T-helper 2 cell (primary cell): Measurements from ENCODE around the gene APOF.
"Not testable (repeated sequence)": the region's sequence is repeated elsewhere in the genome, so short reads cannot be mapped to it uniquely, and the experiment has no call there.

Experiments used
- DNase-seq, 5 experiments: peaks; one replicate each; pipeline versions ENCODE4 v3.0.0 to v3.0.0-alpha.2; 2012 to 2022

APOF gene

GRCh38 chr12:56366948-56367347 lies 4.3 kb upstream of the APOF start:
- DNase-seq, result no peak

GRCh38 chr12:56361487-56362129 lies 1.0 kb downstream of the APOF start:
- no peak for DNase-seq

- peak; percentile 97 to 100 (median 99) for DNase-seq
These were observed 2.5 kb downstream of the APOF start, which contains the start of gene STAT2 for GRCh38 chr12:56359851-56360767. Gene STAT2 (minus strand): TSS chr12:56360107. CDS start chr12:56356571, 3,536 bp downstream.

DNA sequence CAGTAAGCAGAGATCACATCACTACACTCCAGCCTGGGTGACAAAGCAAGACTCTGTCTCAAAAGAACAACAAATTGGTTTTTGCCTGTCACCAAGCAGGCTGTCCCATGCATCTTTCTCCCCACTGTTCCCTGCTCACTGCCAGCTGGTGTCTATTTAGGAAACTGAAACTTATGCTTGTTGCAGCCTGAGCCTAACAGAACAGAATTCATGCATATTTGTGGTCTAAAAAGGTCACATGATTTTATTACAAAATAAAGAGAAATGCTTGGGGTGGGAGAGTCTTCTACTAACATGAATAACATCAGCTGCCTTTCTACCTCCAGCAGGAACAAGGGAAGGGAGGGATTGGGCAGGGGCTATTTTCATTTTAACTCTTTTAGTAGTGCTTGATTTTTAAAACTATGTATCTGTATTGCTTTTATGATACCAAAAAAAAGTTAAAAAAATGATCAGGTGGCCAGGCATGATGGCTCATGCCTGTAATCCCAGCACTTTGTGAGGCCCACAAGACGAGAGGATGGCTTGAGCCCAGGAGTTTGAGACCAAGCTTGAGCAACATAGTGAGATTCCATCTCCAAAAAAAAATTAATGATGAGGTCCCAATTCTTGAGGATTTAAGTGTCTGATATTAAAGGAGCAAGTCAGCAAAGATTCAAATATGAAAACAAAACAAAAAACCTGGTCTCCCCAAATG lies 3.7 kb downstream of the APOF start:
- DNase-seq, result peak in 1 of 5 experiments; percentile 36

- no peak for DNase-seq
These were observed 11.3 kb downstream of the APOF start for GRCh38 chr12:56351325-56351724.

GRCh38 chr12:56350662-56351061 lies 12.0 kb downstream of the APOF start:
- no peak for DNase-seq

DNA sequence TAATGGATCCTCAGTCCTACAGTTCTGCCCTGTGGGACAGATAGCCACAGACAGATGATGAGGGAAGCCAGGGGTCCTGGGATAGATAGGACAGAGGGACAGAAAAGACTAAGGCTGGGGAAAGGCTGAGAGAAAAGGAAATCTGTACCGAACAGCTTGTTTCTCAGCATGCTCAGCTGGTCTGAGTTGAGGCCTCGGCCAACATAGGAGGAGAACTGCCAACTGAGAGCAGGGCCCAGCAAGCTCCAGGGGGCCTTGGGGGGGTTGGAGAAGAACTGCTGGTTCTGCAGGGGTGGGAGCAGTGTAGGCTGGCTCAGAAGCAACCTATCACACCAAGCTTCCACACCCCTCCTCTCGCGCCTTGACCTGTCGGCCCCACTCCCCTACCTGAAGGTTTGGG lies 13.9 kb downstream of the APOF start:
- DNase-seq, result no peak

DNA sequence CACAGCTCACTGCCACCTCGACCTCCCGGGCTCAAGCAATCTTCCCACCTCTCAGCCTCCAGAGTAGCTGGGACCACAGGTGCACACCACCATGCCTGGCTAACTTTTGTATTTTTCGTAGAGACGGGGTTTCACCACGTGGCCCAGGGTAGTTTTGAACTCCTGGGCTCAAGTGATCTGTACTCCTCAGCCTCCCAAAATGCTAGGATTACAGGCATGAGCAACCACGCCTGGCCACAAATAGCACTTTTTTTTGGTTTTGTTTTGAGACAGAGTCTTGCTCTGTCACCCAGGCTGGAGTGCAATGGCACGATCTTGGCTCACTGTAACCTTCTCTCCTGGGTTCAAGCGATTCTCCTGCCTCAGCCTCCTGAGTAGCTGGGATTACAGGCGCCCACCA lies 15.4 kb downstream of the APOF start:
- not testable (repeated sequence) for DNase-seq

DNA sequence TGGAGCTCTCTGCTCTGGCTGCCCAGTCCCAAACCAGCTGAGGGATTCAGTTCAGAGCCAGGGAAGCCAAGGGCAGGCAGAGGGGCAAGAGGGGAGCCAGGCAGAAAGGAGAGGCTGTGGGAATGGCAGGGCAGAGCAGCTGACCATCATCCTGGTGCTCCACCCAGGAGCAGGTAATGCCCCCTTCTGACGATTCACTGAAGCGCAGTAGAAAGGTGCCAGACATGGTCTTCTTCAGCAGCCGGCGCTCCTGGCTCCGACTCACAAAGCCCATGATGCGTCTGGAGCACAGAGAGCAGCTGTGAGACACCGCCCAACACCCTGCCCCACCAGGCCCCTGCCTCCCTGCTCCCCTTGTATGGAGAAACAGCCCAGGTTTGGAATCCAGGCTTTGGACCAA lies 16.0 kb downstream of the APOF start:
- no peak for DNase-seq

GRCh38 chr12:56342290-56342689 lies 20.4 kb downstream of the APOF start:
- not testable (repeated sequence) for DNase-seq

- no peak for DNase-seq
These were observed 21.0 kb downstream of the APOF start for GRCh38 chr12:56341616-56342015.

GRCh38 chr12:56339158-56339422 lies 23.6 kb downstream of the APOF start:
- no peak for DNase-seq

- DNase-seq, result peak; percentile 39 to 85 (median 80)
These were observed 24.1 kb downstream of the APOF start, which contains the start of gene IL23A for GRCh38 chr12:56338308-56339157. Gene IL23A (plus strand): TSS chr12:56338884. CDS start chr12:56339045, 161 bp downstream.

DNA sequence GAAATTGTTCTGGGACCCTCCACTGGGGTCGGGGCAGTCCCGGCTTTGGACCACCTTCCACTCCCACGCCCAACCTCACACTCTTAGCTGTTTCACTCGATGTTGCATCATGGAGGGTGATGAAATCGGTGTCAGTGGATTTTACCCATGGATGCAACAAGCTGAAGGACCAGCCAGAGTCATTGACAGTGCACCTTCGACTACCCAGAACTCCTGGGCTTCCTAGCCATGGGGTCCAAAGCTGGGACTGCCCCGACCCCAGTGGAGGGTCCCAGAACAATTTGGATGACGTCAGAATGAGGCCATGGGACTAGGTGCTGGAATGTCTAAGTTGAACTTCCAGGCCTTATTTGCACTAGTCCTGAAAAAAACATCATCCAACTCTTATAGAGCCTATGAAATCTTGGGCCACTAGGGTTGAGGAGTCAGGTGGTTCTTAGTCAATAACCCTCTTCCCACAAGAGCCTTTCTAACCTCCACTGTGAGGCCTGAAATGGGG lies 24.9 kb downstream of the APOF start:
- DNase-seq, result no peak

- DNase-seq, result no peak
These were observed 26.1 kb downstream of the APOF start for GRCh38 chr12:56336361-56337167.

DNA sequence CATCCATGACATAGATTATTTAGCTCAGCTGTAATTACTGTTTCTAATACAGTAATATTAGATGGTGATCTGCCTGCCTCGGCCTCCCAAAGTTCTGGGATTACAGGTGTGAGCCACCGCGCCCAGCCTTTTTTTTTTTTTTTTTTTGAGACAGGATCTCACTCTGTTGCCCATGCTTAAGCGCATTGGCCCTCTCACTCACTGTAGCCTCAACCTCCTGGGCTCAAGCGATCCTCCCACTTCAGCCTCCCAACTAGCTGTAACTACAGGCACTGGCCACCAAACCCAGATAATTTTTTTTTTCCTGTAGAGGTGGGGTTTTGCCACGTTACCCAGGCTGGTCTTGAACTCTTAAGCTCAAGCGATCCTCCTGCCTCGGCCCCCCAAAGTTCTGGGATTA lies 27.1 kb downstream of the APOF start:
- DNase-seq, result not testable (repeated sequence)

DNA sequence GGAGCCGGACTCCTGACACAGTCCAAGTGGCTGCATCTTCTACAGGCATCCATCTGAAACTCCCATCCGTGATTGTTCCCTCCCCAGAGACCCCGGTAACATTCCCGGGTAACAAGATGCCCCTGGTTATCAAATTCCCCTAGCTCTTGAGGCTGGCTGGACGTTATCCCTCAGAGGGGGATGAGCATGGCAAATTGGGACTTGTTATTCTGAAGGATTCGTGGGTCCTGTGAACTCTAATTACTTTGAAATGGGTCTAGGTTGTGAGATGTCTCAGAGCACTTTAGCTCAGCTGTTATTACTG lies 28.2 kb downstream of the APOF start:
- no peak for DNase-seq

DNA sequence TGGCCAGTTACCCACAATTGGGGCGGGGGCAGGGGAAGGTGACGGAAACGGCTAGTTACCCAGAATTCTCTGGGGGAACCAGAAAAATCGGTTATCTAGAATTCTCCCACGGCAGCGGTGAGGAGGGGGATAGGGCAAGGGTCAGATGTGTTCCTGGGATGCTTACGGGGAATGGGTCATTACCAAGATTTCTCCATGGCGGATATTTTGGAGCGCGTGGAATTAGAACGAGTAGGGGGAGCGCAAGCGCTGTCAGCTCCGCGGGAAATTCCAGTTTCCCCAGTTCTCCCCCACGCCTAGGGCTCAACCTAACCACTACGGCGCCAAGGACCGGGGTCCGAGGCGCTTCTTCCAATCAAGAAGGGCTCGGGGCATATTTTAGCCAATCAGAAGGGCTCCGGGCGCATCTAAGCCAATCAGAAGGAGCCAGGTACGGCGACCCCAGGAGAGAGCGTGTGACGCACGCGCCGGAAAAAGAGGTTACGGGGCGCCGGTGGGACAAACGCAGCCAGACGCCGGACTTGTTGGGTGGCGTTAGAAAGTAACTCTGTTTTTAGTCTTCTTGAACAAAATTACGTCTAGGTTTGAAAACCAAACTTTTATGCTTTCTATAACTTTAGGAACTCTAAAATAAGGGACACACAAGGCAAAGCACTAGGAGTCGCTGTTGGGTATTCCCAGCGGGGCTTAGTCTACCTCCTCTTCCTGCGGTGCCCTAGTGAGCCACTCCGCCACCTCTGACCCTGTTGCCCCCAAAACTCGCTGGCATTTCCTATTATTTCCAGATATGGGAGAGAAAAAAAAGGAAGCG lies 28.8 kb downstream of the APOF start, which contains the start of gene PAN2:
Gene PAN2, minus strand, starts transcription at position 322 of the 811 bp plus-strand sequence. CDS start 906 bp downstream, outside the sequence.
- DNase-seq, result peak; percentile 71 to 98 (median 88)

- peak in 1 of 5 experiments; percentile 8 for DNase-seq
These were observed 29.4 kb downstream of the APOF start for GRCh38 chr12:56333197-56333678.

DNA sequence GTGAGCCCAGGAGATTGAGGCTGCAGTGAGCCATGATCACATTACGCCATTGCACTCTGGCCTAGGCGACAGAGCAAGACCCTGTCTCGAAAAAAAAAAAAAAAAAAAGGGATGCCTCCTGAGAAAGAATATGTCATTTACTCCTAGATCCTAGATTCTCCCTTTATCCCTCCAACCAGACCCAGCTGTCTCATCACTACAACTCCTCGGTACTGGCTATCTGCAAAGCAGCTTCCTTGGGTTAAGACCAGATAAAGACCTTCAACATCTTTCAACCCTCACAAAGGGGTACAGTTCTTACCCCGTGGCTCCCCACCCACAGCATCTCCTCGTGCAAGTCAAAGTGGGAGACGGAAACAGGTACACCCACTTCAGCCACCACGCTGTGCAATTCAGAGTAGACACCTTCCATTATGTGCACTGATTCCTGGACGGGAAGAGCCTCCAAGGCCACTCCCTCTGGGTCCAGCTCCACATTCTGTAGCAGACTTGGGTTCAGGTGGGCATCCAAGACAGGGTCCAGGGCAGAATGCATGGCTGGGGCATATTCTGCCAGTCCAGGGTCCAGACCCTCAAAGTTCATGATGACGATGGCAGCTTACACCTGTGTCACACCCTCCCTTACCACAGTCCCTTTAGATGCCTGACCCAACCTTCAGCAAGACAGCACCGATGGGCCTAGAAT lies 30.0 kb downstream of the APOF start:
- no peak for DNase-seq
